Smooth muscle cell (in vitro differentiated cells): ENCODE data around the gene SPOP. TPM values are rescaled to one million over a fixed set of nuclear protein-coding genes. Genes with fewer than 3 reads are reported as not detected.
"Not testable (repeated sequence)": the region's sequence is repeated elsewhere in the genome, so short reads cannot be mapped to it uniquely, and the experiment has no call there.

Source experiments
- DNase-seq: peaks from one replicate; lab custom pipeline; 2025; ENCODE audit not compliant: unreplicated experiment; lab: John Stamatoyannopoulos, UW
- H2AFZ ChIP-seq: fragments of 200-600 bp; sonication (generic); 2 replicates; pipeline ENCODE4 v1.6.0; 2016; ENCODE audit warnings: antibody characterized with exemption, low read depth, mild to moderate bottlenecking
- H3F3A ChIP-seq: fragments of 200-600 bp; sonication (generic); 2 replicates; pipeline ENCODE4 v1.6.0; 2017; ENCODE audit warnings: antibody characterized with exemption, low read depth
- H3K27ac ChIP-seq: fragments of 200-600 bp; sonication (generic); 2 replicates; pipeline ENCODE4 v1.5.1; 2016; ENCODE audit warnings: low read depth, mild to moderate bottlenecking
- H3K27me3 ChIP-seq: fragments of 200-600 bp; sonication (generic); 2 replicates; pipeline ENCODE4 v1.6.1; 2016; ENCODE audit warnings: low read depth, mild to moderate bottlenecking
- H3K36me3 ChIP-seq: fragments of 200-600 bp; sonication (generic); 2 replicates; pipeline ENCODE4 v1.5.1; 2016; ENCODE audit warnings: low read depth
- H3K4me1 ChIP-seq: fragments of 200-600 bp; sonication (generic); 2 replicates; pipeline ENCODE4 v1.5.1; 2016; ENCODE audit warnings: low read depth
- H3K4me2 ChIP-seq: fragments of 200-600 bp; sonication (generic); 2 replicates; pipeline ENCODE4 v1.6.0; 2016; ENCODE audit warnings: mild to moderate bottlenecking
- H3K4me3 ChIP-seq: fragments of 200-600 bp; sonication (generic); 2 replicates; pipeline ENCODE4 v1.5.1; 2016; ENCODE audit warnings: mild to moderate bottlenecking
- H3K79me2 ChIP-seq: fragments of 200-600 bp; sonication (generic); 2 replicates; pipeline ENCODE4 v1.6.0; 2016; ENCODE audit warnings: low read depth, mild to moderate bottlenecking
- H3K9ac ChIP-seq: fragments of 200-600 bp; sonication (generic); 2 replicates; pipeline ENCODE4 v1.6.0; 2016; ENCODE audit warnings: low read depth
- H3K9me3 ChIP-seq: fragments of 200-600 bp; sonication (generic); replicated peaks from 2 replicates; pipeline ENCODE4 v1.5.1; 2016; ENCODE audit warnings: low read depth
- H4K20me1 ChIP-seq: fragments of 200-600 bp; sonication (generic); 2 replicates; pipeline ENCODE4 v1.6.0; 2016; ENCODE audit warnings: low read depth
- CTCF ChIP-seq: fragments of 200-600 bp; sonication (generic); IDR thresholded peaks from 2 replicates; pipeline ENCODE4 v1.5.1; 2017; ENCODE audit warnings: borderline replicate concordance, mild to moderate bottlenecking, antibody characterized with exemption; ENCODE audit not compliant: insufficient read depth, poor library complexity, severe bottlenecking
- WGBS: methylation state at CpG from one replicate; pipeline ENCODE4 v1.1.7; 2016; ENCODE audit warnings: low lambda C conversion rate; 5-methylcytosine and 5-hydroxymethylcytosine counted together
- polyA plus RNA-seq: library from polyadenylated mRNA; unstranded; fragments of >200 nt; fragmentation: Nextera tagmentation; extraction: Ambion mirVana; gene quantifications from 2 replicates; pipeline ENCODE4 v1.2.1, GENCODE V29; 2016
- total RNA-seq: library from RNA; depleted of rRNA; stranded (reverse); fragments of >200 nt; gene quantifications from 2 replicates; pipeline ENCODE4 v1.2.3, GENCODE V29; 2014

The SPOP gene
- total and polyA plus RNA-seq, 2 experiments from 2014 or later = 55.0 to 69.8 TPM

GRCh38 chr17:49656247-49656646 is 21.6 kb downstream of the SPOP start:
- DNase-seq = no peak
- Histone ChIP-seq H3K9ac (no peak overlapping the region), H3F3A (no peaks in the 10 kb centered on the region), H3K4me2 (no peak overlapping the region), H2AFZ (no peak overlapping the region), H3K9me3 (no peaks in the 10 kb centered on the region), H3K79me2 (peaks cover 99% of the 10 kb centered on the region), H3K4me3 (no peak overlapping the region), H3K4me1 (no peaks in the 10 kb centered on the region), H4K20me1 (peaks cover 94% of the 10 kb centered on the region), H3K27me3 (no peaks in the 10 kb centered on the region), H3K27ac (no peak overlapping the region), H3K36me3 (no peaks in the 10 kb centered on the region)
- WGBS = 100% methylated on average over 1 of the region's 1 CpG
- no peak for TF ChIP-seq CTCF

- Histone ChIP-seq H2AFZ (no peak overlapping the region), H3K4me3 (peak overlapping the region; percentile 12)
Measured at GRCh38 chr17:49647256-49647585, 30.7 kb downstream of the SPOP start.

DNA sequence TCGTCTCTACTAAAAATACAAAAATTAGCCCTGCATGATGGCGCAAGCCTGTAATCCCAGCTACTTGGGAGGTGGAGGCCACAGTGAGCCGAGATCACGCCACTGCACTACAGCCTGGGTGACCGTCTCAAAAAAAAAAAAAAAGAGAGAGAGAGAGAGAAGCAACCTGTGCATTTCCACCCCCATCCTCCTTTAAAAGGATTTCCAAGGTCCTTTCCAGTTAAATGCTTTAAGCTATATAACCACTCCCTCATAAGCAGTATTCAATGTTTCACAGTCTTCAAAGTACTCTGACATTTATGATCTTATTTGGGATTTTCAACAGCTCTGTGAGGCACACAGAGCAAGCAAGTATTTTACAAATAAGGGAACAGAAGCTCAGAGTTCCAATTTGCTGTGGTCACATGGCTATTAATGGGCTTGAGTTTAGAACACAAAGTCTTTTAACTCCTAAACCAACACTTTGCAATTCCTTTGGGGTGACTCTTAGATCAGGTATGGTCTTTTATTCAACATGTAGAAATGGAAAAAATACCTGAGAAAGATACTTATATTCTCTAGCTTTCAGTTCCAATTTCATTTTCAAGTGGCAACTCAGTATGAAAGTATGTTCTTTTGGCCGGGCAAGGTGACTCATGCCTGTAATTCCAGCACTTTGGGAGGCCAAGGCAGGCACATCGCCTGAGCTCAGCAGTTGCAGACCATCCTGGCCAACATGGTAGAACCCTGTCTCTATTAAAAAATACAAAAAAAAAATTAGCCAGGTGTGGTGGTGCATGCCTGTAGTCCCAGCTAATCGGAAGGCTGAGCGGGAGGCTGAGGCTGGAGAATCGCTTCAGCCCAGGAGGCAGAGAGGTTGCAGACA is 31.3 kb downstream of the SPOP start:
- no peak for DNase-seq
- Histone ChIP-seq H3K4me2 (peak overlapping the region; percentile 69), H3K27ac (peak overlapping the region; percentile 86), H4K20me1 (peaks cover 76% of the 10 kb centered on the region), H3K27me3 (no peaks in the 10 kb centered on the region), H3K79me2 (peaks cover 70% of the 10 kb centered on the region), H3K9me3 (no peaks in the 10 kb centered on the region), H2AFZ (no peak overlapping the region), H3K36me3 (no peaks in the 10 kb centered on the region), H3K9ac (peak overlapping the region; percentile 50), H3K4me1 (peaks cover 11% of the 10 kb centered on the region), H3K4me3 (peak overlapping the region; percentile 12), H3F3A (peaks cover 15% of the 10 kb centered on the region)
- TF ChIP-seq CTCF = no peak
- WGBS = 30% methylated on average over 10 of the region's 10 CpGs

More at GRCh38 chr17:49647256-49647585, 30.7 kb downstream of the SPOP start:
- peak overlapping the region; percentile 17 for H3K9ac ChIP-seq
- H3K4me1 ChIP-seq = peaks cover 11% of the 10 kb centered on the region
- H3K79me2 ChIP-seq = peaks cover 70% of the 10 kb centered on the region
- peak overlapping the region; percentile 69 for H3K4me2 ChIP-seq
- DNase-seq = no peak
- no peak for TF ChIP-seq CTCF
- H3K27me3 ChIP-seq = no peaks in the 10 kb centered on the region
- H3K27ac ChIP-seq = peak overlapping the region; percentile 86
- peaks cover 81% of the 10 kb centered on the region for H4K20me1 ChIP-seq
- no peaks in the 10 kb centered on the region for H3K9me3 ChIP-seq
- WGBS = 73% methylated on average over 8 of the region's 8 CpGs
- peaks cover 15% of the 10 kb centered on the region for H3F3A ChIP-seq
- H3K36me3 ChIP-seq = no peaks in the 10 kb centered on the region

DNA sequence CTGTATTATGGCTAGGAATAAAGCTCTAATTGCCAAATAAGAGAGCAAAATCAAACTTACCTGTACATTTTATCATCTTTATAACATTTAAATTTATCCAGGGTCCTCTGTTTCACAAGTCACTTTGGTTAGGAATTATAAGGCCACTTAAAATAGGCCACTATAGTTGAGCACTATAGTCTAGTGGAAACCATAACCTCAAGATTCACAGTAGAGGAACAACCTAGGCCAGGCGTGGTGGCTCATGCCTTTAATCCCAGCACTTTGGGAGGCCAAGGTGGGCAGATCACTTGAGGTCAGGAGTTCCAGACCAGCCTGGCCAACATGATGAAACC is 31.9 kb downstream of the SPOP start:
- WGBS = 32% methylated on average over 1 of the region's 1 CpG
- peaks cover 68% of the 10 kb centered on the region for H3K79me2 ChIP-seq
- not testable (repeated sequence) for H3K4me3 ChIP-seq, H3K9me3 ChIP-seq, H3K27me3 ChIP-seq, H2AFZ ChIP-seq, H3K36me3 ChIP-seq, DNase-seq
- peaks cover 70% of the 10 kb centered on the region for H4K20me1 ChIP-seq
- peak overlapping the region; percentile 86 for H3K27ac ChIP-seq
- H3K9ac ChIP-seq = peak overlapping the region; percentile 50
- peak overlapping the region; percentile 69 for H3K4me2 ChIP-seq
- H3K4me1 ChIP-seq = peaks cover 11% of the 10 kb centered on the region
- peaks cover 15% of the 10 kb centered on the region for H3F3A ChIP-seq
